HCT116 (cell line): ENCODE results near the gene AZGP1.

Experiments
- ATF3 ChIP-seq: IDR thresholded peaks from 2 replicates; pipeline ENCODE4 v1.6.1; 2012
- CEBPB ChIP-seq: IDR thresholded peaks from 2 replicates; pipeline ENCODE4 v1.6.1; 2012; ENCODE audit warnings: low read depth
- CTCF ChIP-seq, 3 experiments: fragments of 200-600 bp in 1 of 3; sonication (generic) in 1 of 3; IDR thresholded peaks in 2 of 3; conservative IDR thresholded peaks in 1 of 3; 2 replicates each; pipeline ENCODE4 v1.5.1; 2012 to 2017; ENCODE audit warnings: low read depth in 2 of 3, low read length in 2 of 3, antibody characterized with exemption in 1 of 3, borderline replicate concordance in 1 of 3, control low read depth in 1 of 3, mild to moderate bottlenecking in 1 of 3, mixed read lengths in 1 of 3, mixed run types in 1 of 3, moderate library complexity in 1 of 3; ENCODE audit not compliant: insufficient read depth in 1 of 3
- ELF1 ChIP-seq: IDR thresholded peaks from 2 replicates; pipeline ENCODE4 v1.6.1; 2012; ENCODE audit warnings: low read depth, borderline replicate concordance
- EZH2 ChIP-seq: fragments of 200-600 bp; sonication (generic); IDR thresholded peaks from 2 replicates; pipeline ENCODE4 v1.6.1; 2017; ENCODE audit warnings: antibody characterized with exemption, mixed run types
- EZH2phosphoT487 ChIP-seq: fragments of 200-600 bp; IDR thresholded peaks from 2 replicates; pipeline ENCODE4 v1.6.1; 2018; ENCODE audit warnings: antibody characterized with exemption, borderline replicate concordance
- JUND ChIP-seq: IDR thresholded peaks from 2 replicates; pipeline ENCODE4 v1.6.1; 2012
- POLR2A ChIP-seq: IDR thresholded peaks from 2 replicates; pipeline ENCODE4 v1.7.0; 2011; ENCODE audit warnings: borderline replicate concordance; ENCODE audit not compliant: insufficient read depth, insufficient read length; ENCODE audit errors: extremely low read depth
- SP1 ChIP-seq: IDR thresholded peaks from 2 replicates; pipeline ENCODE4 v1.6.1; 2012; ENCODE audit warnings: low read depth
- YY1 ChIP-seq: IDR thresholded peaks from 2 replicates; pipeline ENCODE4 v1.6.1; 2011; ENCODE audit warnings: low read length, low read depth, moderate library complexity, mild to moderate bottlenecking; ENCODE audit not compliant: insufficient replicate concordance; ENCODE audit errors: extremely low read depth
- ZFX ChIP-seq: fragments of 450-650 bp; IDR thresholded peaks from 2 replicates; pipeline ENCODE4 v1.6.1; 2017
- TF ChIP-seq, protein P1 (sequence below): IDR thresholded peaks from 2 replicates; pipeline ENCODE4 v1.6.1; 2012; ENCODE audit warnings: low read depth

- TF ChIP-seq EZH2 (no peak), CTCF (IDR thresholded peaks at IDR 0.05 in 2 of 3, conservative IDR thresholded peaks at IDR 0.05 in 1 of 3; ENCODE audit: borderline replicate concordance in 1 of 3, insufficient read depth in 1 of 3, low read depth in 2 of 3, low read length in 2 of 3) (no peak), POLR2A (no peak), YY1 (no peak), EZH2phosphoT487 (no peak), SP1 (no peak), ATF3 (no peak), ZFX (no peak), JUND (no peak), CEBPB (no peak), ELF1 (no peak)
- TF ChIP-seq, protein P1, sequence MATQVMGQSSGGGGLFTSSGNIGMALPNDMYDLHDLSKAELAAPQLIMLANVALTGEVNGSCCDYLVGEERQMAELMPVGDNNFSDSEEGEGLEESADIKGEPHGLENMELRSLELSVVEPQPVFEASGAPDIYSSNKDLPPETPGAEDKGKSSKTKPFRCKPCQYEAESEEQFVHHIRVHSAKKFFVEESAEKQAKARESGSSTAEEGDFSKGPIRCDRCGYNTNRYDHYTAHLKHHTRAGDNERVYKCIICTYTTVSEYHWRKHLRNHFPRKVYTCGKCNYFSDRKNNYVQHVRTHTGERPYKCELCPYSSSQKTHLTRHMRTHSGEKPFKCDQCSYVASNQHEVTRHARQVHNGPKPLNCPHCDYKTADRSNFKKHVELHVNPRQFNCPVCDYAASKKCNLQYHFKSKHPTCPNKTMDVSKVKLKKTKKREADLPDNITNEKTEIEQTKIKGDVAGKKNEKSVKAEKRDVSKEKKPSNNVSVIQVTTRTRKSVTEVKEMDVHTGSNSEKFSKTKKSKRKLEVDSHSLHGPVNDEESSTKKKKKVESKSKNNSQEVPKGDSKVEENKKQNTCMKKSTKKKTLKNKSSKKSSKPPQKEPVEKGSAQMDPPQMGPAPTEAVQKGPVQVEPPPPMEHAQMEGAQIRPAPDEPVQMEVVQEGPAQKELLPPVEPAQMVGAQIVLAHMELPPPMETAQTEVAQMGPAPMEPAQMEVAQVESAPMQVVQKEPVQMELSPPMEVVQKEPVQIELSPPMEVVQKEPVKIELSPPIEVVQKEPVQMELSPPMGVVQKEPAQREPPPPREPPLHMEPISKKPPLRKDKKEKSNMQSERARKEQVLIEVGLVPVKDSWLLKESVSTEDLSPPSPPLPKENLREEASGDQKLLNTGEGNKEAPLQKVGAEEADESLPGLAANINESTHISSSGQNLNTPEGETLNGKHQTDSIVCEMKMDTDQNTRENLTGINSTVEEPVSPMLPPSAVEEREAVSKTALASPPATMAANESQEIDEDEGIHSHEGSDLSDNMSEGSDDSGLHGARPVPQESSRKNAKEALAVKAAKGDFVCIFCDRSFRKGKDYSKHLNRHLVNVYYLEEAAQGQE = no peak
Measured at GRCh38 chr7:99926321-99926720, 49.5 kb downstream of the AZGP1 start.
